ENCODE measurements around the gene BCAP29.
"Not testable (repeated sequence)": the region's sequence is repeated elsewhere in the genome, so short reads cannot be mapped to it uniquely, and the experiment has no call there.

Gene BCAP29

DNA sequence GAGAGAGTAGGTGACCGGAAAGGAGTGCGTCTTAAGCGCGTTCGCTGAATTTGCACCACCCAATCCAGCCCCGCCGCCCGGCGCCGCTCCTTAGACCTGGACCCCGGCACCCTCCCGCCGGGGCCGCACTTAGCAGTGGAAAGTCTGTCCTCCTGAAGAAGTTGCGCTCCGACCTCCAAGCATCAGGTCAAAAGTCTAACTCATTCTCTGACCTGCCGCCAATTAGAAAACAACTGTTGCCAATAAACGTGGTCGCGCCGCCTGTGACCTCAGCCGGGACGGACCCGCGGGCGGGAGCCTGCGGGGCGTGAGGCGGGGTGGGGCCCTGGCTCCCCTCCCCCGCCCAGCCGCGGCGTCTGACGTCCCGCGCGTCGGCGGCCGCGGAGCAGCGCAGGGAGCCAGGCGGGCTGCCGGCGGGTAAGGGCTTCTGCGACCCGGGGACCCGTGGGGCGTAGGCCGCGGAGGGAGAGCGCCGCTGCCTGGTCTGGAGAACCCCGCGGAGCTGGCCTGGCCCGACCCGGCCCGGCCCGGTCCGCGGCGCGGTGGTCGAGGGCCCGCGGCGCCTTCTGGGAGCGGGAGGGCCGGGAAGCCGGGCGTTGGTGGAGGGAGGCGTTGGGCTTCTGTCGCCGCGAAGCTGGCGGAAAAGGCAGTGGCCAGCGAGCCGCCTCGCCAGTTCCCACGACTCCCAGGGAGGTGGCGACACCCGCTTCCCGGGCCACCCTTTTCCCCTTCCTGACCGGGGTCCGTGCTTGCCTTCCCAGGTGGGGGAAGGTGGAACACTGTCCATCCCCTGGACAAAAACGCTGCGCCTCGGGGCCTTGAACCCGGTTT lies at the start of gene BCAP29:
Gene BCAP29 (plus strand): TSS at position 362 of the 831 bp plus-strand sequence. CDS start 527 bp downstream, outside the sequence.
- DNase-seq, result peak; percentile 69

GRCh38 chr7:107530751-107531150 lies 49.3 kb upstream of the BCAP29 start:
- DNase-seq, result no peak

- no peak for DNase-seq
These were observed 45.9 kb upstream of the BCAP29 start for GRCh38 chr7:107534139-107534538.

GRCh38 chr7:107537228-107537627 lies 42.8 kb upstream of the BCAP29 start:
- not testable (repeated sequence) for DNase-seq

- peak; percentile 90 for DNase-seq
These were observed 42.0 kb upstream of the BCAP29 start for GRCh38 chr7:107538001-107538400.

- DNase-seq, result no peak
These were observed 36.6 kb upstream of the BCAP29 start for GRCh38 chr7:107543338-107543993.

DNA sequence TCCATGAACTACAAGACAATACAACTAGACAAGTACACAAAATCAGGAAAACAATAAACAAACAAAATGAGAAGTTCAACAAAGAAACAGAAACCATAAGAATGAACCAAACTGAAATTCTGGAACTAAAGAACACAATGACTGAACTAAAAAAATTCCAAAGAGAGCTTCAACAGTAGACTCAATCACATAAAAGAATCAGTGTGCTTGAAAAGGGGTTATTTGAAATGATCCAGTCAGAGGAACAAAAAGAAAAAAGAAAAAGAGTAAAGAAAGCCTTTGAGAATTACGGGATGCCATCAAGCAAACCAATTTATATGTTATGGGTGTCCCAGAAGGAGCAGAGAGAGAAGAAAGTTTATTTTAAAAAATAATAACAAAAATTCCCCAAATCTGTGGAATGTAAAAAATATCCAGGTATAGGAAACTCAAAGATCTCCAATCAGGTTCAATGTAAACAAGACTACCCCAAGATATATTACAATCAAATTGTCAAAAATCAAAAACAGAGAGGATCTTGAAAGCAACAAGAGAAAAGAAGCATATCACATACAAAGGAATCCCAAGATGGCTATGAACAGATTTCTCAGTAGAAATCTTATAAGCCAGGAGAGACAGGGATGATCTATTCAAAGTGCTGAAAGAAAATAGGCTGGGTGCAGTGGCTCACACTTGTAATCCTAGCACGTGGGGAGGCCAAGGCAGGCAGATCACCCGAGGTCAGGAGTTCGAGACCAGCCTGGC lies 35.0 kb upstream of the BCAP29 start:
- no peak for DNase-seq

GRCh38 chr7:107551936-107552335 lies 28.1 kb upstream of the BCAP29 start:
- DNase-seq, result no peak

DNA sequence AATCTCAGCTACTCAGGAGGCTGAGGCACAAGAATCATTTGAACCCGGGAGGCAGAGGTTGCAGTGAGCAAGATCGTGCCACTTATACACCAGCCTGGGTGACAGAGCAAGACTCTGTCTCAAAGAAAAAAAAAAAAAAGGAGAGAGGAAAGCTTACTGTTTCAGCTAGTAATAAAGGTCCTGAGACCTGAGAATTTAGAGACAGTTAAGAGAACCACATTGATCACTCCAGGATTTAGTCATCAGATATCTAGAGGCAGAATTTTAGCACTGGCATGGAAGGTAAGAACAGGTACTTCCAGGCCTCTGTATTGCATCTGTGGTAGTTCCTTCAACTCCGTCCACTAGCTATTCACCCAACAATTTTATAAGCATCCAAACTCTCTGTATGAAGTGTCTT lies 24.2 kb upstream of the BCAP29 start:
- no peak for DNase-seq

- no peak for DNase-seq
These were observed 20.2 kb upstream of the BCAP29 start for GRCh38 chr7:107559864-107560263.

DNA sequence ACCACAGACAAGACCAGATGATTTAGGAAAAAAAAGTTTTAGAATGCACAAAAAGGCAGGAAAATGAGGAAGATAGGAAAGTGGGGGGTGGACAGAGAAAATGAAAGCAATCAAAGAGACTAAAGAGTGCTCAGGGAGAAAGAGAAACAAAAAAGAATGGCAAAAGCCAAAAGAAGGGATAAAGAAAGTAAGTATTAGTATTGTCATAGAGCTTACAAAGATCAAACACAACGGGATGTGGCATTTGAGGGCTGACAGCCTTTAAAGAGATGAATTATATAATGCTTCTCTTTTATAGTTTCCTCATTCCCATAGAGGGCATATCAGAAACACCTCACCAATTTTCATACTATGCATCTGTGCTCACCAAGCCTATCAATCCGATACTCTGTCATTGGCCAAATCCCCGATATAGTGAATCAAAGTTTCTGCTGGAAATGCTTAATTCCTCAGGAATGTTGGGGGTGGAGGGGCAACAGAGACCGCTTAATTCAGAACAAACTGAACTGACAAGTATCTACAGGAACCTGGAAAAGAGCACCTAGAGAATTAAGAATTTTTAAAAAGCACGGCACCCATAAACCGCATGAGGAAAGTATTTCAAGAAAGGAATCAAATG lies 19.0 kb upstream of the BCAP29 start:
- no peak for DNase-seq

DNA sequence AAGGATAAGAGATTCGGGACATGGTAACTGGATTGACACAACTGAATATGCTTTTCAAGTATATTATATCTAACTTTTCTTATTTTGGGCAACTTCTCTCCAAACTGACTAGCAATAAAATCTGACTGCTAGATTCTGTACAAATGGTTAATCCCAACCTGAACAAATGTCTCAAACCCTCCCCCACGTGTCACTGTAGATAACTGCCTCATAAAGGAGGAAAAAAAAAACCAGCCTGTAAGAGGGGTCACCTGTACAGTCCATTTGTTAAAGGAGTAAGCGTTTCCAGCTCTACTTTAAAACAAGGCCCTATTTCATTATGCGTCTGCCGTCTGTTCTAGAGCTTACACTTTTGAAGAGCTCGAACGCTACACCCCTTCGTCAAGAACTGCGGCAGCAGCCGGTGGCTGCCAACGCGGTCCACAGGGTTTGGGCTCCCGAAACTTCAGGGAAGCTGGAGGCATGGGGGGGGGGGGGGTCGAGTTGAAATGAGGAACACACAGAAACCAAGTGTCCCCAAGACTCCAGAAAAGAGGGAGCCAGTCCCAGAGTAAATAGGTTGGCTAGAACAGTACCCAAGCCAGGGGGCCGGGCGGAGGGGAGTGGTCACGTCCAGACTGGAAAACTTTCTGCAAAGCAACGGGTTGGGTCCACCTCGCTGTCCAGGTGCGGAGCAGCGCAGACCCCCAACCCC lies 16.8 kb upstream of the BCAP29 start:
- peak; percentile 42 for DNase-seq

- DNase-seq, result peak; percentile 54
These were observed 16.1 kb upstream of the BCAP29 start, which contains the start of the genes COG5 and DUS4L for GRCh38 chr7:107563775-107564552. TSS of gene COG5 (minus strand) at chr7:107563920. CDS start at chr7:107563896, 24 bp downstream. TSS of gene DUS4L (plus strand) at chr7:107563971. CDS start at chr7:107567071, 3,100 bp downstream.

DNA sequence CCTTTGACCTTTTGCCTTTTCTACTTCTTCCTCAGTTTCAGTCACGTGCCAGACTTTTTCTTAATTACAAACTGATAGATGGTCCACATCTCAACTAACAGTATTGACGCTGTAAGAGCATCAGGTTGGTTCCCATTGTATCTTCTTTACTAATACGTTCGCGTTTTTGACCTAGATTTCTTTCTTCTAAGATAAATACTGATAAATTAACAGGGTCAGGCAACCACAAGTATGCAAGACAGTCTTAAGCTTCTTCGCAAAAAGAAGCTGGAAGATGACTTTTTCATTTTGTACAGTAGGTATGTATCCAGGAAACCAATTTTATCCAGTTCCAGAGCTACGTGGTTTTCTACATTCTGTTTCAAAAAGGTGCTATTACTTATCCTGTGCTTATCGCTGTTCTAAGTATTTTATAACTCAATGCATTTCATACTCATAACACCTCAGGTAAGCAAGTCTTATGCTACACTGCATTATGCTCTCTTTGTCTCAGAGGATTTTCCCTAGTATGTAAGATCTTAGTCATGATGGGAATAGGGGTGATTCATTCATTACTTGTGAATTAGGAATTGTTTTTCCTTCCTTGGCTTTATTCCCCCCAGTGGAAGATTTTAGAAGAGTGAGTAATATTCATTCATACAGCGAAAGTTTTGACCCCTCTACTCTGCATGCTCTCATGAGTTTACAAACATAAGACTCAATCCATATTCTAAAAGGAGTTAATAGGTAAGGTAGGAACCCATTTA lies 15.3 kb upstream of the BCAP29 start:
- no peak for DNase-seq

DNA sequence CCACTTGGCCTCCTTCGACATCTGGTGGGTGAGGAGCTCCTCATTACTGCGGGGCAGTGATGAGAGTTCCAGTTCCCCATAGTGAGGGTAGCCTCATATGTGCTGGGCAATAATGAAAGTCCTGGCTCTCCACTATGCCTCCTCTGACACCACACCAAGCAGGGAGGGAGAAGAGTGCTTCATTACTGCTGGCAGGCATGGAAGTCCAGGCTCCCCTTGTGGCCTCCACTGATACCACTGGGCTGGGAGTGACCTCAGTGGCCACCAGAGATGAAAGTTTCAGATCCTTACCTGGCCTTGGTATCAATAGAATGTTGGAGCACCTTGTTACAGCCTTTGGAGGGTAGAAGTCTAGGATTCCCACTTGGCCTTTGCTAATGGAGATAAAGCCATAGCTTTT lies 9.7 kb upstream of the BCAP29 start:
- DNase-seq, result no peak

- DNase-seq, result no peak
These were observed 6.5 kb upstream of the BCAP29 start for GRCh38 chr7:107573537-107573936.

DNA sequence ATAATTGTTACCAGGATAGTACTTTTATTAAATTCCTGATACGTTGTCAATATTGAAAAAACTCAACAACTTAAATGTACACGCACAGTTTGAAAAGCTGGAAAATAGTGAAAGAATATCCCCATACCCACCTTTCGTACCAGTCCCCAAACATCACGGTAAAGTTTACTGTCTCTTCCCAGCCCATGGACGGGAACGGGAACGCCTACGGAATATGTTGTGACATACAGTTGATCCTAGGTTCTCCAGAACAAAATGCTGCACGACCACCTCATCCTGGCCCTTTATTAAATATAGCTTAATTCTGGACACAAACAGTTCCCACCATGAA lies 527 bp upstream of the BCAP29 start:
- DNase-seq, result no peak

GRCh38 chr7:107580716-107581383 lies 804 bp downstream of the BCAP29 start:
- no peak for DNase-seq

GRCh38 chr7:107581387-107582013 lies 1.5 kb downstream of the BCAP29 start:
- no peak for DNase-seq

GRCh38 chr7:107582875-107583274 lies 2.8 kb downstream of the BCAP29 start:
- no peak for DNase-seq
